Endometrial microvascular endothelial cells (primary cell): ENCODE data around the gene RTN1. TPM values are rescaled to one million over a fixed set of nuclear protein-coding genes. Genes with fewer than 3 reads are reported as not detected.

Experiments used
- total RNA-seq: library from RNA; depleted of rRNA; stranded (reverse); fragments of >200 nt; gene quantifications from one replicate; pipeline ENCODE4 v1.2.3, GENCODE V29; 2015; ENCODE audit errors: inconsistent ontology term

Gene RTN1
- total RNA-seq, 1 donor from 2014 or later = 14.0 TPM

Other genes with a start within 250 kb of the RTN1 start
- not detected for gene LRRC9, start 49.4 kb upstream of the RTN1 start, total RNA-seq
- gene PCNX4, start 221.1 kb upstream of the RTN1 start, total RNA-seq = 57.3 TPM